Spinal cord (tissue), 10 donors: ENCODE data around the gene AK1. TPM values are rescaled to one million over a fixed set of nuclear protein-coding genes. Genes with fewer than 3 reads are reported as not detected.
"Not testable (repeated sequence)": the region's sequence is repeated elsewhere in the genome, so short reads cannot be mapped to it uniquely, and the experiment has no call there.

Experiments
- DNase-seq, 6 donors: peaks; one replicate each; pipeline versions ENCODE4 v3.0.0 to v3.0.0-alpha.2; 2013 to 2015; ENCODE audit warnings: low spot score in 6 of 6, low read depth in 4 of 6
- H3K27ac ChIP-seq: one replicate; pipeline ENCODE4 v1.5.1; 2013; ENCODE audit warnings: low read depth, low read length, control low read depth
- H3K27me3 ChIP-seq: one replicate; pipeline ENCODE4 v1.6.1; 2013; ENCODE audit warnings: low read length; ENCODE audit not compliant: control insufficient read depth, insufficient read depth
- H3K36me3 ChIP-seq: one replicate; pipeline ENCODE4 v1.6.1; 2013; ENCODE audit warnings: low read length; ENCODE audit not compliant: control insufficient read depth, insufficient read depth
- H3K4me1 ChIP-seq: one replicate; pipeline ENCODE4 v1.6.1; 2013; ENCODE audit warnings: low read length; ENCODE audit not compliant: control insufficient read depth, insufficient read depth
- H3K4me3 ChIP-seq: one replicate; pipeline ENCODE4 v1.5.1; 2013; ENCODE audit warnings: low read depth, low read length, control low read depth
- H3K9me3 ChIP-seq: one replicate; pipeline ENCODE4 v1.6.1; 2013; ENCODE audit warnings: low read length; ENCODE audit not compliant: control insufficient read depth, insufficient read depth
- WGBS: methylation state at CpG from one replicate; pipeline ENCODE4 v1.1.5; 2013; ENCODE audit warnings: missing lambda C conversion rate; ENCODE audit not compliant: insufficient coverage; 5-methylcytosine and 5-hydroxymethylcytosine counted together
- polyA plus RNA-seq, 2 donors: library from polyadenylated mRNA; unstranded; fragments of 120-200 nt; gene quantifications; one replicate each; pipeline ENCODE4 v1.2.1, GENCODE V29; 2013; ENCODE audit not compliant: insufficient read length in 2 of 2
- total RNA-seq, 2 donors: library from RNA; depleted of rRNA in 1 of 2; stranded (reverse); fragments of 120-200 nt in 1 of 2; fragments of >200 nt in 1 of 2; gene quantifications; one replicate each; pipeline versions ENCODE4 v1.2.3 to v1.2.4, GENCODE V29; 2013 to 2014
- donor health status: healthy.

The AK1 gene
- total and polyA plus RNA-seq, 4 donors = 48.0 to 297 (median 255) TPM

DNA sequence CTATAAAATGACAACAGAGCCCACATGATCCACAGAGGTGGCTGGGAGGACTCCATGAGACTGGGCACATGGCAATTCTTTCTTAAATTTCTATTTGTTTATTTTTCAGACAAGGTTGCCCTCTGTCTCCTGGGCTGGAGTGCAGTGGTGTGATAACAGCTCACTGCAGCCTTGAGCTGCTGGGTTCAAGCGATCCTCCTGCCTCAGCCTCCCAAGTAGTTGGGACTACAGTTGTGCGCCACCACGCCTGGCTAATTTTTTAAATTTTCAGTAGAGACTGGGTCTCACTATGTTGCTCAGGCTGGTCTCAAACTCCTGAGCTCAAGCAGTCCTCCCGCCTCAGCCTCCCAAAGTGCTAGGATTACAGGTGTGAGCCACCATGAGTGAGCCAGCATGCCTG, 31.9 kb downstream of the AK1 start:
- DNase-seq, H3K4me1 ChIP-seq, H3K36me3 ChIP-seq, H3K9me3 ChIP-seq, H3K27me3 ChIP-seq, H3K4me3 ChIP-seq: not testable (repeated sequence)
- peak overlapping the region; percentile 37 for H3K27ac ChIP-seq
- WGBS = 98% methylated on average over 4 of the region's 4 CpGs

DNA sequence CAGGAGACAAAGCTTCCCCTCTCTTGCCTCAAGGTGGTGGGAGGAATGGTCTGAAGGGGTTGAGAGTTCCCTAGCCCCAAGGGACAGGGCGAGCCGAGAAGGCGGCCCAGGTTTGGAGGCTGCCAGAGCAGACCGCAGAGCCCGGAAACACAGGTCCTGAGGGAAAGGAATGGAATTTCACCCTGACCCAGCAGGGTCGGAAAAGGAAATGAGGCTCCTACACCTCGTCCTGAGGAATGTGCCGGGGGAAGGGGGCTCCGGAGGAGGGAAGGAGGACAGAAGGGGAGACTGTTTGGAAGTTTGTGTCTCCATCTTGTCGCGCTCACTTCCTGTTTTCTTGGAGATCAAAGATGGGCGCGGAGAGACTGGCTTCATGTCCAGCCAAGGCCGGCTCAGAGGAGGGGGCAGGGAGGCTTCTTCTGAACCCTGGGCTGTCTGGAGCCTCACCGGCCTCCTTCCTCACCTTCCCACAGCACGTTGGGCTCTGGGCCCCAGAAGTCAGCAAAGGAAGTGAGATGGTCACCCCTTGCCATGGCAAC, 32.6 kb downstream of the AK1 start:
- Histone ChIP-seq H3K27ac (peak overlapping the region; percentile 37), H3K4me3 (no peak overlapping the region)
- 66% methylated on average over 14 of the region's 16 CpGs for WGBS

DNA sequence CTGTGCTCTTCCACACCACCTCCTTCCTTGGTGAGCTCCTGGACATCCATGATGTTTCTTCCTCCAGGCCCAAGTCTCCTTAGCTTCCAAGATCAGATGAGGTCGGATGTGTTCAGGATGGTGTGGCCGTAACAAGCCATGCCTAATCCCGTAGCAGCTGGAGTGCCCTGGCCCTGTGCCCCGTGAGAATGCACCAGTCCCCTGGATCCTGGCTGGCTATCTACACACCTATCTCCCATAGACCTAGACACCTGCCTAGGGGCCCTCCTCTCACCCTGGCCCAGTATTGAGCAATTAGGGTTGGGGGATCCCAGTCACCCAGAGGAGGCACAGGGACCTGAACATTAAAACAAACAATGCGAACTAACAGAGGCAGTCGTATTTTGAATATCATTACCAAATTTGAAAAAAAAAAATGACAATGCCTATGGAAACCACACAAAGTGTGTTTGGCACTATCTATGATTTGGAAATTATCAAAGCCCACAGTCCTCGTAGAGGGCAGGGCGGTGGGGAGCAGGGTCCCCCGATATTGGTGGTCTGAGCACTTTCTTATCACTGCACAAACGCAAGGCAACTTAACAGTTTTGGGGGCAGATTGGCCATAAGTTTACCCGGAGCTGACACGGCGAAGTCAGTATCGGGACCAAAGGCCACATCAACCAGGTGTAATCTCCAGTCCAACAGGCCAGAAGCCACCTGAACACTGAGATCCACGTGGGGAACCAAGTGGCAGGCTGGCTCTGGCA, 36.2 kb downstream of the AK1 start:
- Histone ChIP-seq H3K27me3 (no peaks in the 10 kb centered on the region), H3K4me1 (peaks cover 33% of the 10 kb centered on the region), H3K9me3 (no peaks in the 10 kb centered on the region), H3K27ac (no peak overlapping the region), H3K4me3 (no peak overlapping the region), H3K36me3 (no peaks in the 10 kb centered on the region)
- DNase-seq = no peak
- 93% methylated on average over 13 of the region's 15 CpGs for WGBS

More for the DNA sequence above, 32.6 kb downstream of the AK1 start:
- Histone ChIP-seq H3K9me3 (no peaks in the 10 kb centered on the region), H3K4me1 (peaks cover 5% of the 10 kb centered on the region), H3K27me3 (no peaks in the 10 kb centered on the region), H3K36me3 (no peaks in the 10 kb centered on the region)
- no peak for DNase-seq

DNA sequence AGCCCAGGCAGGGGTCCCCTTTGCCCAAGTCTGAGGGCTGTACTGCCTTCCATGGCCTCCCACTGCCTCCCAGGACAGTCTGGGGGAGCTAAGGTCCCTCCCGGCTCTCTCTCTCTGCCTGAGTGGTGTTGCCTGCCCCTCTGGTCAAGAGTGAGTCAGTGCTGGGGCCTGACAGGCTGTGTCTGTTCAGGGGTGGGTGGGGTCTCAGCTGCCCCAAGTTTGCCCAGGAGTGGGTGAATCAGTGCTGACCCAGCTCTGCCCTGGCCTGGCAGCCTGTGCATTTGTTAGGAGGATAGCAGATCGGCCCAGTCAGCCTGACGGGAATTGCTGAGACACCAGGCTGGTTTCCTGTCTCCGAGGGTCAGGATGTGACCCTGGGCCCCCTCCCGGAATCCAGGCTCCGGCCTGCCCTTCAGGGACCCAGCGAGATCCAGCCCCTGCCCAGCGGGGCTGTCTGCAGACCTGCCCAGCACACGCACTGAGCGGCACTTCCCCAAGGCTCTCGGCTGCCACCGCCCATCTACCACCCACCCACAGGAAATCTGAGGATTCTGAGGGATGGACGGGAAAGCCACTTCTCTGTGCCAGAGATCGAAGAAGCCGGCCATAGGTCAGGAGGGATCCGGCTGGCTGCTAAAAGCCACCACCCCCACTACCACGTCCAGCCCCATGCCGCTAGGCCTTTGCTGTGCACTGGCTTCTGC, 38.9 kb downstream of the AK1 start:
- Histone ChIP-seq H3K27ac (no peak overlapping the region), H3K4me3 (no peak overlapping the region), H3K9me3 (no peaks in the 10 kb centered on the region), H3K27me3 (no peaks in the 10 kb centered on the region), H3K36me3 (no peaks in the 10 kb centered on the region), H3K4me1 (peaks cover 38% of the 10 kb centered on the region)
- WGBS = 50% methylated on average over 15 of the region's 18 CpGs
- DNase-seq = peak in 1 of 6 donors; percentile 35

DNA sequence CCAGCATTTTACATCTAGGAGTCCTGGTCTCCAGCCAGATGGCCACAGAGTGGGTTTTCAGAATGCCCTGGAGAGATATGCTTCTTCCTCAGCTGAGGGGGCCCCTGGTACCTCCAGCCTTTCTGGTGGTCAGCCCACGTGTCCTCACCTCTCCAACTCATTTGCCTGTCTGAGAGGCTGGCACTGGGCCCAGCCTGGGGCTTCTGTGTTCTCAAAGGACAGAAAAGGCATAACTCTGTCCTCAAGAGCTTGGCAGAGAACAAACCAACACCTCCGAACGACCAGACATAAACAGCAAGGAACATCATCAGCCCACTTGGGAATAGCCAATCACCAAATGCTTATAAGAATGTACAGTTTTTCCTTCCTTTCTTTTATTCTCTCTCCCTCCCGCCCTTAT, 40.1 kb downstream of the AK1 start:
- peaks cover 38% of the 10 kb centered on the region for H3K4me1 ChIP-seq
- H3K27ac ChIP-seq = no peak overlapping the region
- H3K36me3 ChIP-seq = no peaks in the 10 kb centered on the region
- peak in 1 of 6 donors; percentile 13 for DNase-seq
- H3K4me3 ChIP-seq = no peak overlapping the region
- H3K27me3 ChIP-seq = no peaks in the 10 kb centered on the region
- WGBS = 61% methylated on average over 2 of the region's 4 CpGs
- H3K9me3 ChIP-seq = no peaks in the 10 kb centered on the region

DNA sequence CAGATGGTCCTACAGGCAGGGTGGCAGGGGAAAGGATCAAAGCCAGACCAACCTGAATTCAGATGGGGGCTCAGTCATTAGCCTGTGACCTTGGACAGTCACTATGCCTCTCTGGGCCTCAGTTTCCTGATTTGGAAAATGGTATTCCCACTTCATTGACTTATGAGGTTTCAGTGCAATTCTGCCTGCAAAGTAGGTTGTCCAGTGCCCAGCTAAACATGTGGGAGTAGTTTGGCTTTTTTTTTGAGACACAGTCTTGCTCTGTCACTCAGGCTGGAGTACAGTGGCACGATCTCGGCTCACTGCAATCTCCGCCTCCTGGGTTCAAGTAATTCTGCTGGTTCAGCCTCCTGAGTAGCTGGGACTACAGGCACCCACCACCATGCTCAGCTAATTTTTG, 40.9 kb downstream of the AK1 start:
- H3K27me3 ChIP-seq, H3K4me3 ChIP-seq, H3K36me3 ChIP-seq, H3K9me3 ChIP-seq, DNase-seq: not testable (repeated sequence)
- Histone ChIP-seq H3K27ac (peak overlapping the region; percentile 29), H3K4me1 (peaks cover 38% of the 10 kb centered on the region)
- 73% methylated on average over 3 of the region's 3 CpGs for WGBS

DNA sequence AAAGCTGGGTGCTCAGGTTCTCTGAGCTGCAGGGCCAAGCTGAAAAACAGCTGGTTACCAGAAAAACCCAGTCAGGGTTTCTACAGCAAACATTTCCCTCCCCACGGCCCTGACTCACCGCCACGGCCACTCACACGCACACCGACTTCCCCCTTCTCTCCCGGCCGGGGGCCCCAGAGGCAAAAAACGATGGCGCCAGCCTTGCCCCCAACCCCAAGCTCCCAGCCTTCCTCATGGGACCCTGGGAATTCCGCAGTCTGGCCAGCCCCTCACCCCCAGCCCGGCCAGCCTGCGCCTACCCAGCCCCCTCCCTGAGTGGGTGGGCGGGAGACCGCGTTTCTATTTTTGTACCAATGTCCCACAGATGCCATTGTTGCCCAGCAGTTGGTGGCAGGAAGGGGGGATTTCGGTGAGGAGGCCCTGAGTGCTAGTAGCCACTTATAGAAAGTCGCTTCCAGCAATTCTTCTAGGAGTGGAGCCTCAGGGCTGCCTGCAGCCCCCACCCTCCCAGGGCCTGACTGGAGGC, 41.4 kb downstream of the AK1 start:
- DNase-seq = no peak
- H3K36me3 ChIP-seq = no peaks in the 10 kb centered on the region
- H3K4me1 ChIP-seq = peaks cover 38% of the 10 kb centered on the region
- H3K27me3 ChIP-seq = no peaks in the 10 kb centered on the region
- no peaks in the 10 kb centered on the region for H3K9me3 ChIP-seq
- H3K4me3 ChIP-seq = no peak overlapping the region
- WGBS = 54% methylated on average over 11 of the region's 17 CpGs
- peak overlapping the region; percentile 29 for H3K27ac ChIP-seq

DNA sequence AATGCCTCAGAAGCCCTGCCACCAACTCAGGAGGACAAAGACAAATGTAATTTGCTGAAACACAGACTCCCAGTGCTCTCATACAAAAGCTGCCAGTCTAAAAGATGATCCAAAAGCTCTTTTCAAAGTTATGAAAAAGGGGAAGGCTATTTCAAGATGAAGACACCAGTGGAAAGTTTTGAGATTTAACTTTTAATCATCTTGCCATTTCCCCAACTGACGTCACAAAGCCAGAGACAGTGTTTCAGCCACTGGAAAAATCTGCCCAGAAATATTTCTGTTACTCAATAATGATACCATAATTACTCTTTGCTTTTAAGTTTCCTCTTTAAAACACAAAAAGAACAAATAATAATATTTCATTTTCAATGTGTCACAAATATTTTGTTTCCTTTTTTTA, 43.9 kb downstream of the AK1 start:
- no peak overlapping the region for H3K27ac ChIP-seq
- H3K4me1 ChIP-seq = peaks cover 40% of the 10 kb centered on the region
- no peak overlapping the region for H3K4me3 ChIP-seq
- WGBS = no CpG with 5 or more reads among the region's 1 CpG
- DNase-seq = no peak
- peaks cover 3% of the 10 kb centered on the region for H3K27me3 ChIP-seq
- no peaks in the 10 kb centered on the region for H3K9me3 ChIP-seq
- H3K36me3 ChIP-seq = no peaks in the 10 kb centered on the region

DNA sequence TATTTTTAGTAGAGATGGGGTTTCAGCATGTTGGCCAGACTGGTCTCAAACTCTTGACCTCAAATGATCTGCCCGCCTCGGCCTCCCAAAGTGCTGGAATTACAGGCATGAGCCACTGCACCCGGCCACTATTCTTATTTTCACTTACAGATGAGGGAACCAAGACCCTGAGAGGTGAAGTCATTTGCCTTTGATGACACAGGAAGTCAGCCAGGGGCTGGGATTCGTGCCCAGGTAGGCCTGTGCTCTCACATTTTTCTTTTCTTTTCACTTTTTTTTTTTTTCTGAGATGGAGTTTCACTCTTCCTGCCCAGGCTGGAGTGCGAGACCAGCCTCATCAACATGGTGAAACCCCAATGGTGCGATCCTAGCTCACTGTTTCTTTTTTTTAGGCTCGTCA, 45.2 kb downstream of the AK1 start:
- DNase-seq = no peak
- peaks cover 34% of the 10 kb centered on the region for H3K4me1 ChIP-seq
- no peak overlapping the region for H3K4me3 ChIP-seq
- H3K27me3 ChIP-seq = peaks cover 6% of the 10 kb centered on the region
- H3K36me3 ChIP-seq = no peaks in the 10 kb centered on the region
- 92% methylated on average over 2 of the region's 7 CpGs for WGBS
- no peaks in the 10 kb centered on the region for H3K9me3 ChIP-seq
- no peak overlapping the region for H3K27ac ChIP-seq
